Measurements from ENCODE around the gene ADPRHL1. TPM values are rescaled to one million over a fixed set of nuclear protein-coding genes. Genes with fewer than 3 reads are reported as not detected.
"Not testable (repeated sequence)": the region's sequence is repeated elsewhere in the genome, so short reads cannot be mapped to it uniquely, and the experiment has no call there.

Gene ADPRHL1
- total RNA-seq, 2 donors from 2014 or later = 4.6 to 6.2 TPM

DNA sequence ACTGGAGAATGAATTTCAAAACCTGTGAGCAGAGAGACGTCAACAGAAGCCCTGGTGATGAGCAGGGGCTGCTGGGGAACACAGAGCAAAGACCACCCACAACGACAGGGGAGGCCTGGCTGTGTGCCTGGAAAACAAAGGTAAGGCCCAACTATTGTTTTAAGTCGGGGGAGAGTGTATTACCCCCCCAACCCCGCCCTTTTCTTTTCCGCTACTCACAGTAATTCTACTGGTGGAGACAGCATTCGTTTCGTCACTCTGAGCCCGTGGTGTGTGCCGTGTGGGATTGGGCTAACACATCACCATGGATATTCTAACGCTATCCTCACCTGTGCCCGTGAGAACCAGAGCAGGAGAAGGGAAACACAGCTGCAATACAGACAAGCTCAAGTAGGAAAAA lies 18.6 kb upstream of the ADPRHL1 start:
- Histone ChIP-seq H3K9me3 (no peaks in the 10 kb centered on the region), H3K9ac (ENCODE audit: low read depth in 2 of 2, low read length in 2 of 2) (no peak overlapping the region), H3K27me3 (no peaks in the 10 kb centered on the region), H3K27ac (no peak overlapping the region), H3K4me3 (no peak overlapping the region), H3K36me3 (no peaks in the 10 kb centered on the region), H3K4me1 (no peaks in the 10 kb centered on the region)
- DNase-seq = no peak
- TF ChIP-seq, protein P1, sequence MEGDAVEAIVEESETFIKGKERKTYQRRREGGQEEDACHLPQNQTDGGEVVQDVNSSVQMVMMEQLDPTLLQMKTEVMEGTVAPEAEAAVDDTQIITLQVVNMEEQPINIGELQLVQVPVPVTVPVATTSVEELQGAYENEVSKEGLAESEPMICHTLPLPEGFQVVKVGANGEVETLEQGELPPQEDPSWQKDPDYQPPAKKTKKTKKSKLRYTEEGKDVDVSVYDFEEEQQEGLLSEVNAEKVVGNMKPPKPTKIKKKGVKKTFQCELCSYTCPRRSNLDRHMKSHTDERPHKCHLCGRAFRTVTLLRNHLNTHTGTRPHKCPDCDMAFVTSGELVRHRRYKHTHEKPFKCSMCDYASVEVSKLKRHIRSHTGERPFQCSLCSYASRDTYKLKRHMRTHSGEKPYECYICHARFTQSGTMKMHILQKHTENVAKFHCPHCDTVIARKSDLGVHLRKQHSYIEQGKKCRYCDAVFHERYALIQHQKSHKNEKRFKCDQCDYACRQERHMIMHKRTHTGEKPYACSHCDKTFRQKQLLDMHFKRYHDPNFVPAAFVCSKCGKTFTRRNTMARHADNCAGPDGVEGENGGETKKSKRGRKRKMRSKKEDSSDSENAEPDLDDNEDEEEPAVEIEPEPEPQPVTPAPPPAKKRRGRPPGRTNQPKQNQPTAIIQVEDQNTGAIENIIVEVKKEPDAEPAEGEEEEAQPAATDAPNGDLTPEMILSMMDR (IDR thresholded peaks at IDR 0.05) = no peak
- intact Hi-C loops (cut with DNase I) = no loop called here

DNA sequence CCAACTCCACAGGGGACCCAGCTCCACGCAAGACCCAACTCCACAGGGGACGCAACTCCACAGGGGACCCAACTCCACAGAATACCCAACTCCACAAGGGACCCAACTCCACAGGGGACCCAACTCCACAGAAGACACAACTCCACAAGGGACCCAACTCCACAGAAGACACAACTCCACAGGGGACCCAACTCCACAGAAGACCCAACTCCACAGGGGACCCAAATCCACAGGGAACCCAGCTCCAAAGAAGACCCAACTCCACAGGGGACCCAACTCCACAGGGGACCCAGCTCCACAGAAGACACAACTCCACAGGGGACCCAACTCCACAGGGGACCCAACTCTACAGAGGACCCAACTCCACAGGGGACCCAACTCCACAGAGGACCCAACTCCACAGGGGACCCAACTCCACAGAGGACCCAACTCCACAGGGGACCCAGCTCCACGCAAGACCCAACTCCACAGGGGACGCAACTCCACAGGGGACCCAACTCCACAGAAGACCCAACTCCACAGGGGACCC lies 17.4 kb upstream of the ADPRHL1 start:
- H3K9ac ChIP-seq (ENCODE audit: low read depth in 2 of 2, low read length in 2 of 2); H3K36me3 ChIP-seq; H3K27me3 ChIP-seq; H3K4me1 ChIP-seq; H3K9me3 ChIP-seq; DNase-seq; H3K27ac ChIP-seq; H3K4me3 ChIP-seq; intact Hi-C loops (cut with DNase I): not testable (repeated sequence)

DNA sequence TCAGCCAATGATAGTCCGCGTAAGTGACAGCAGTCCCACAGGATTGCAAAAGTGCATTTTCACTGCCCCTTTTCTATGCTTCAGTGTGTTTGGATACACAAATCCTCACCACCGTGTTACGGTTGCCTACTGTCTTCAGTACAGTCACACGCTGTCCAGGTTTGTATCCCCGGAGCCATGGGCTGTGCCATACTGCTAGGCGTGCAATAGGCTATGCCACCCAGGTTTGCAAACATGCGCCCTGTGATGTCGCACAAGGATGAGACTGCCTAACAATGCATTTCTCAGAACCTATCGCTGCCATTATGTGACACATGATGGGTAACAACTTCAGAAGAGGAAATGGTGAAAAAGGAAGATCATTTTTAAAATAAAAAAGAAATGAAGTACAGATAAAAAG lies 16.8 kb upstream of the ADPRHL1 start:
- intact Hi-C loops (cut with DNase I) = no loop called here
- Histone ChIP-seq H3K4me1 (no peaks in the 10 kb centered on the region), H3K27ac (no peak overlapping the region), H3K4me3 (no peak overlapping the region), H3K27me3 (no peaks in the 10 kb centered on the region), H3K9ac (ENCODE audit: low read depth in 2 of 2, low read length in 2 of 2) (no peak overlapping the region), H3K9me3 (no peaks in the 10 kb centered on the region), H3K36me3 (no peaks in the 10 kb centered on the region)
- DNase-seq = no peak
- TF ChIP-seq, protein P1 (IDR thresholded peaks at IDR 0.05) = no peak

DNA sequence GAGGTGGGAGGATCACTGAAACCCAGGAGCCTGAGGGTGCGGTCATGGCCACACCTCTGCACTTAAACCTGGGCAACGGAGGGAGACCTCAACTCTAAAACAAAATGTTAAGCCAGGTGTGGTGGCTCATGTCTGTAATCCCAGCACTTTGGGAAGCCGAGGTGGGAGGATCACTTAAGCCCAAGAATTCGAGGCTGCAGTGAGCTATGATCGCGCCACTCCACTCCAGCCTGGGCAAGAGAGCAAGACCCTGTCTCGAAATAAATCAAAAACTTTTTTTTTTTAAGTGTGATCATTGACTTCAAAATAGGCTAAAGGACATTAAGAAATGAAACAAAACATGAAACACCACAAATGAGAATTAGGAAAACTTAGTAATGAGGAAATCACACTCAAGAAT lies 16.3 kb upstream of the ADPRHL1 start:
- TF ChIP-seq, protein P1 (IDR thresholded peaks at IDR 0.05) = no peak
- intact Hi-C loops (cut with DNase I) = no loop called here
- H3K4me1 ChIP-seq = no peaks in the 10 kb centered on the region
- no peaks in the 10 kb centered on the region for H3K9me3 ChIP-seq
- no peaks in the 10 kb centered on the region for H3K36me3 ChIP-seq
- H3K4me3 ChIP-seq = no peak overlapping the region
- DNase-seq = no peak
- no peak overlapping the region for H3K27ac ChIP-seq
- H3K9ac ChIP-seq (ENCODE audit: low read depth in 2 of 2, low read length in 2 of 2) = no peak overlapping the region
- H3K27me3 ChIP-seq = no peaks in the 10 kb centered on the region

DNA sequence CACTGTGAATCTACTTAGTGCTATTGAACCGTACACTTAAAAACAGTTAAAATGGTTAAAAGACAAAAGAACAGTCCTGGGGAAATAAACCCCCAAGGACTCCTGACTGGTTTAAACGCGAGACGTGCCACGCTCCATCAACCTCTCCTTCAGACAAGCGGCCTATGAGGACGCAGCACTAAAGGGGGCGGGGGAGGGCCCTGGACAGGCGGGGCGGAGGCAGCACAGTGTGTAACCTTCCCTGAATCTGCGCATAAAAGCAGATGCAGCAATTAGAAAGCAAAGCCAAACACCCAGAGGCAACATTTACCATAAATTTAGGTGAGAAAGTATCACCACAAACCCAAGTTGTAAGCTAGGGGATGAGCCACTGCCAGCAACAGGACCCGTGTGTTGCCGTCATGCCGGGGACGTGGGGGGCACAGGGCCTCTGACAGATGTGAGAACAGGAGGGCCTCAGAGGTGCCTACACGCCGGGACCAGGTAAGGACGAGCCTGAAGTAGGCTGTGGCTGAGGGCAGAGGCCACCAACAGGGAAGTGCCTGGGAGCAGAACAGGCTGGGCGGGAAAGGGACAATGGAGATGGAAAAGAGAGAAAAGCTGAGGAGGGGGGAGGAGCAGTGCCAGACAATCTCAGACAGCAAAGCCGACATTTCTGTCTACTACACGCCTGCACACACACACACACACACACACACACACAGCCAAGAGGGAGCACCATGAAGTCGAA lies 15.3 kb upstream of the ADPRHL1 start:
- no peaks in the 10 kb centered on the region for H3K4me1 ChIP-seq
- no peaks in the 10 kb centered on the region for H3K27me3 ChIP-seq
- H3K9me3 ChIP-seq = no peaks in the 10 kb centered on the region
- H3K9ac ChIP-seq (ENCODE audit: low read depth in 2 of 2, low read length in 2 of 2) = no peak overlapping the region
- TF ChIP-seq, protein P1 (IDR thresholded peaks at IDR 0.05) = no peak
- H3K4me3 ChIP-seq = no peak overlapping the region
- DNase-seq = no peak
- intact Hi-C loops (cut with DNase I) = no loop called here
- no peaks in the 10 kb centered on the region for H3K36me3 ChIP-seq
- H3K27ac ChIP-seq = no peak overlapping the region

DNA sequence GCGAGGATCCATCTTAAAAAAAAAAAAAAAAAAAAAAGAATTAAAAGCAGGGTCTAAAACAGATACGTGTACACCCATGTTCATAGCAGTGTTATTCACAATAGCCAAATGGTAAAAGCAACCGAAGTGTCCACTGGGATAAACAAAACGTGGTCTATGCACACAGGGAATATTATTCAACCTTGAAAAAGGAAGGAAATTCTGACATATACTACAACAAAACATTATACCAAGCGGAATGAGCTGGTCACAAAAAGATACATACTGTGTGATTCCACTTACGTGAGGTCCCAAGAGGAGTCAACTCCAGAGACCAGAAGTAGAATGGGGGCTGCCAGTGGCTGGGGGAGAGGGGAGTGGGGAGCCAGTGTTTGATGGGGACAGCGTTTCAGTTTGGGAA lies 14.7 kb upstream of the ADPRHL1 start:
- Histone ChIP-seq H3K27me3 (no peaks in the 10 kb centered on the region), H3K4me1 (no peaks in the 10 kb centered on the region), H3K9ac (ENCODE audit: low read depth in 2 of 2, low read length in 2 of 2) (no peak overlapping the region), H3K4me3 (no peak overlapping the region), H3K9me3 (no peaks in the 10 kb centered on the region), H3K36me3 (no peaks in the 10 kb centered on the region), H3K27ac (no peak overlapping the region)
- TF ChIP-seq, protein P1 (IDR thresholded peaks at IDR 0.05) = no peak
- DNase-seq = no peak
- intact Hi-C loops (cut with DNase I) = no loop called here

Data from colonic mucosa (tissue), 4 donors.